HG03432 (cell line): ENCODE data around the gene CINP.
A peak's percentile ranks its signal among the peaks of the same experiment; 100 is the strongest.
"Not testable (repeated sequence)": the region's sequence is repeated elsewhere in the genome, so short reads cannot be mapped to it uniquely, and the experiment has no call there.

Experiments
- ATAC-seq: cut with Tn5 transposase; IDR thresholded peaks from one replicate; pipeline ENCODE4 v1.9.1; 2021; ENCODE audit warnings: mild to moderate bottlenecking, moderate library complexity; ENCODE audit not compliant: unreplicated experiment

Gene CINP

DNA sequence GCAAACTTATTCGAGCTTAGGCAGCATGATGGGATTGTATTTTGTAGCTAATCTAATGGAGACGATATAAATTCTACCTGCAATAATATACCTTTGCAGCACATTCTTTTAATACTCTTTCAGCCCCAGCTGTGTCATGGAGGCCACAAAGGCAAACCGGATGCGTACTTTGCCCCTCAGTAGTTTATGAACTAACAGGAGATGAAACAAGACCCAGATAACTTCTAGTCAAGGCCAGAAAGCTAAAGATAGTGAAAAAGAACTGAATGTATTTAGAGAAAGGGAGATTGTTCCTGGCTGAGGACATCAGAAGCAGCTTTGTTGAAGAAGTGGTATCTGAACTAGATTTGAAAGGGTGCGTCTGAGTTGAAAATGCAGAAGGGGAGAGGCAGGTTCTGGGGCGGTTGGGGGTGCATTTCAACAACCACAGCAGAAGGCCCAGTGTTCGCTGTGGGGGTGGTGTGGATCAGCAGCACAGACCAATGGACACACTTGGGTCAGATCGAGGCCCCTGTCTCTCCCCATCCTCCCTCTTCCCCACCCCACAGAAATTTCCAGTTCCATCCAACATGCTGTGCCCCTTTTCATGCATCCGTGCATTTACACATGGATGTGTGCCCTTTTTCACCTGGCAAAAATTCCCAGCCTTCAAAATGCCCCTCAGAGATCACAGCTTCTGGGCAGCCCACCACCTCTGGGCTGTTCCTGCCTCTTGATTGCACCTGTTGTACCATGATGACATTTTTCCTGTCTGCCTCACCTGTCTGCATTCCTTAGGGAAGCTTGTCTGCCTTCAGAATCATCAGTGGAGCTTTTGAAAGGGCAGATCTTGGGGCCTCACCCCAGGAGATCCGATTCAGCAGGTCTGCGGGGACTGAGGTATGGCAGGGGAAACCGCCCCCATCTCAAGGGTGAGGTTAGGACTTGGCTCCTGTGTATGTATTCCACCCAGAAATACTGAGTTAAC, 41.0 kb downstream of the CINP start:
- ATAC-seq, result no peak

- ATAC-seq, result no peak
These were observed 41.8 kb downstream of the CINP start for GRCh38 chr14:102320671-102321455.

DNA sequence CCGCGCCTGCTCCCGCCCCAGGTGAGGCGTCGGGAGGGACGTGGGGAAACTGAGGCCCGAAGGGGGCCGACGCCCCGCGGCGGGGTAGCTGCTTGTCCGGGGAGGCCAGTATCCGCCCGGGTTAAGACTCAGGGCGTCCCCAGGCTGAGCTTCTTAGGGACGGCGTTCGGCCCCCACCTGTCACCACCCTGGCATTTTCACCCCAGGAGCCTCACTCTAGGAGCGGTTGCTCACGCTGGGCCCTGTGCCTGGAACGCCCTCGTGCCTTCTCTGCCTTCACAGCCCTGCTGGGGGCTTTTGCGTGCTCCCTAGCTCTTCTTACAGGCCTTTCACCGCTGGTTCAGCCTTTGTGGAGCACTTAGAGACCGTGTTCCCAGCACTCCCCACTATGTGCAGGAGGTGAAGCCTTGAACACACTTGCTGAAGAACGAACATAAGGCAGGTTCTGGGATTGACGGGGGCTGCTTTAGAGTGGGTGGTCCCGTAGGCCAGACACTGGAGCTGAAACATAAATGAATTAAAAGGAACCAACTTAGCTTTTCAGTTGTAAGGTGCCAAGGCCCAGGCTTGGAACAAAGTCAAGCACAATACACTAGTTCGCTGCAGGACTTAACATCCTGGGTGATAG, 42.5 kb downstream of the CINP start:
- peak; percentile 14 for ATAC-seq

- peak; percentile 61 for ATAC-seq
These were observed 43.2 kb downstream of the CINP start, which contains the start of gene ZNF839 for GRCh38 chr14:102319351-102320032. ZNF839 (plus strand) TSS chr14:102319746; CDS start chr14:102319766, 20 bp downstream.

GRCh38 chr14:102318781-102319276, 43.9 kb downstream of the CINP start:
- no peak for ATAC-seq

GRCh38 chr14:102317564-102318248, 45.0 kb downstream of the CINP start:
- ATAC-seq, result no peak

GRCh38 chr14:102316743-102317563, 45.7 kb downstream of the CINP start:
- peak; percentile 68 for ATAC-seq

DNA sequence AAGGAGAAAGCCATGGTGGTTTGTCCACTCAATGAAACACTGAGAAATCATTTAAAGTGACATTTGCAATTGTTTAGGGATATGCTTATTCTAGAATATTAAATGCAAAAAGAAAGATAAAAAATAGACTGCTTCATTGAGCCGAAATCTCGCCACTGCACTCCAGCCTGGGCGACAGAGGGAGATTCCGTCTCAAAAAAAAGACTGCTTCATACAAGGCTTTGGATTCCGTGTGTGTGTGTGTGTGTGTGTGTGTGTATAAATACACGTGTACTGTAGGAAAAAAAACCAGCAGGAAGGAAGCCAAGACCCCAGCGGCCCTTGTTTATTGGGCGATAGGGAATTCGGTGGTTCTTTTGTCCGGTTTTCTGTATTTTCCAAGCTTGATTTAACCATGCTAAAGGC, 46.4 kb downstream of the CINP start:
- ATAC-seq, result no peak

- no peak for ATAC-seq
These were observed 47.6 kb downstream of the CINP start for GRCh38 chr14:102315121-102315520.

- peak; percentile 56 for ATAC-seq
These were observed 48.3 kb downstream of the CINP start for GRCh38 chr14:102314242-102315011.

DNA sequence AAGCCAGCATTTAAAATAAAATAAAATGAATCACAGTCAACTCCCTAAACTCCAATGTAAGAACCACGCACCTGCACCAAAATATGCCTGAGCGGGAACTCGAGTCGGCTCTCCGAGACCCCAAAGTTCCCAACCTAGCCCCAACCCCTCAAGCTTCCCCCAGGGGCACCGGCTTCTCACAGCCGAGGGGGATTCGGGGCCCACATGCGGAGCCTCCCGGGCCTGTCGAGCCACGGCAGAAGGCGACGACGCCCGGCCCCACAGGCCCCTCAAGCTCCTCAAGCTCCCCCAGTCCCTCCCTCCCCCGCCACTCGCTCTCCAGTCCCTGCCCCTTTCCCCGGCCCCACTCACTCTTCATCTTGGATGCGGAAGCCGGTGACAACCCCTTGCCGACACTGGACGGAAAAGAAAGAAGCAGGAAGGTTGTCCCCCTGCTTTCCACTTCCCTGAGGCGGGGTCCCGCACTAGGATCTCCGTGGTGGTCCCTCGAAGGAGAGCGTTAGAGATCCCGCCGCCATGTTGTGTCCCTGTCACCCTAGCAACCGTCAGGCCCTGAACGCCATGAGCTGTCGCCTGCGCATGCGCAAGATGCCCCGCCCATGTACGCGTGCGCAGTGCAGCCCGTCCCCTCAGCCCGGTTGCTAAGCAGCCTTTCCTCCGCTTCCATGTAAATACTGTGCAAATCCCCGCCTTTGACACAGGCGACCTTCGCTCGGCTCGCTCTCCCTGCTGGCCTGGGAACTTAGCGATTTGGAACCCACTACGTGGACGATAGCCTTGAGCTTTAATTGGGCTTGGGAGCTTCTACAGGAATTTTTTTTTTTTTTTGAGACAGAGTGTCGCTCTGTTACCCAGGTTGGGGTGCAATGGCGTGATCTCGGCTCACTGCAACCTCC, 57.8 kb downstream of the CINP start, which contains the start of gene MOK:
TSS of gene MOK (minus strand) at position 554 of the 896 bp plus-strand sequence. CDS start at position 358, 196 bp downstream.
- ATAC-seq, result peak; percentile 95

DNA sequence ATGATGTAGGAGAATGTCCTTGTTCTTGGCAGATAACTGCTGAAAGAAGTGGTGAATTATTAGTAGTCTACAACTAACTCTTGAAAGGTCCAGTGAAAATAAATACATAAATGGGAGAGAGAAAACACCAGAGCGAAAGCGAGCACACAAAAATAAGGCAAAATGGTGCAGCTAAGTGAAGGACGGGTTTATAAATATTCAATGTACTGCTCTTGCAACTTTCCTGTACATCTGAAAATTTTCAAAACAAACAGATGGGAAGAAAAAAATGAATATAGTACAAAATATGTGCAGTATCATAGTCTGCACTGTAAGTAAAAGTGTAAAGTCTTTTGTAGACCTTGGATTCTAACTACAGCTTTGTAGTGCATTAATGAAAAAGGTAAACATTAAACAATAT, 59.0 kb downstream of the CINP start:
- ATAC-seq, result no peak

GRCh38 chr14:102298303-102299070, 64.2 kb downstream of the CINP start:
- ATAC-seq, result not testable (repeated sequence)
